ENCODE measurements around the gene DMD.

DMD gene

DNA sequence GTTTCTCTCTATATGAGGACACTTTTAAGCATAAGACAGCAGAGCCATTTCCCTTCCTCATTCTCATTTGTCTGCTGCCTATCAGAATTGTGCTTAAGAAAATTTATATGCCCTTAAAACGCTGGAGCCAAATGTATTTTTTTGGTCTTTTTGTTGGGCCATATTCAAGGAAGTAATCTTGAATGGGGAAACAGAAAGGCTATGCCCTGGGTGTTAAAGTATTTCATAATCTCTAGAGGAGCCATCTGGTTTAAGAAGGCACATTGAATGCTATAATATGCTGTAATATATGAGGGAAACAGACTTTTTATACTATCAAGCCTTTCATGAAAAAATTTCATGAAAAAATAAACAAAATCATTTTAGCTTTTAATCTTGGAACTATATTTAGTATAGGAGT lies 4.3 kb downstream of the DMD start:
- no CpG with 5 or more reads among the region's 1 CpG for WGBS (ENCODE audit: extremely low coverage, insufficient coverage, insufficient read length)
- Histone ChIP-seq H3K14ac (ENCODE audit: low read length) (no peak overlapping the region), H3K4me2 (ENCODE audit: low read length) (no peak overlapping the region), H3K9ac (ENCODE audit: low read length) (no peak overlapping the region), H2AFZ (ENCODE audit: insufficient read depth, low read length, poor library complexity) (no peak overlapping the region), H3K18ac (ENCODE audit: low read length) (no peak overlapping the region), H2BK12ac (ENCODE audit: low read length) (no peak overlapping the region), H3K23ac (ENCODE audit: low read length) (no peak overlapping the region), H4K91ac (ENCODE audit: low read depth, low read length) (no peak overlapping the region), H3K79me1 (ENCODE audit: low read length) (no peaks in the 10 kb centered on the region), H3K4me1 (ENCODE audit: control insufficient read depth in 1 of 2, insufficient read depth in 2 of 2, low read length in 2 of 2) (no peaks in the 10 kb centered on the region), H2BK5ac (ENCODE audit: low read depth, low read length, poor library complexity) (no peak overlapping the region), H3K4ac (ENCODE audit: low read depth, low read length) (no peak overlapping the region), H3K79me2 (ENCODE audit: control insufficient read depth, insufficient read depth, low read length, poor library complexity) (no peaks in the 10 kb centered on the region), H3K36me3 (ENCODE audit: control insufficient read depth in 1 of 2, insufficient read depth in 2 of 2, low read length in 2 of 2) (no peaks in the 10 kb centered on the region), H3K9me3 (ENCODE audit: insufficient read depth, low read depth, low read length) (no peaks in the 10 kb centered on the region), H4K12ac (ENCODE audit: low read depth, low read length) (no peak overlapping the region), H4K8ac (ENCODE audit: low read depth, low read length) (no peak overlapping the region), H2BK120ac (ENCODE audit: insufficient read depth, low read length, poor library complexity) (no peak overlapping the region), H3K27ac (ENCODE audit: low read depth, low read length) (no peak overlapping the region), H3K4me3 (ENCODE audit: low read depth, low read length) (no peak overlapping the region), H2AK5ac (ENCODE audit: low read length) (no peak overlapping the region), H3K27me3 (ENCODE audit: insufficient read depth, low read length) (no peaks in the 10 kb centered on the region)
- no peak for DNase-seq

DNA sequence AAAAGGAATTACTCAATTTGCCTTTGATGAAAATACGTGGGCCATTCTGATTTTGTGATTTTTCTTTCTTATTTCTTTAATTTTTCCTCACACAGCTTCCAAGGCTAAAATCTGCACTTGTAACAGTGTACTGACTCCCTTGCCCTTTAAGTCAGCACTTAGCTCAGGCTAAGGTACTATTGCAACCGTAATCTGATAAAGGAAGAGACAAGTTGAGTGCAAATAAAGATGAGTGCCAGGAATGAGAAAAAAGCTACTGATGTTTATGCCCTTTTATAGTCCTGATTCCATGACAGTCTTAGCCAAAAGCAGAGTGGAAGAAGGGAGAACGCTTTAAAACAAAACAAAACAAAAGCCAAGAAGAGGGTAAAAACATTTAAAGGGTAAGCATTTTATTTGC lies 6.0 kb downstream of the DMD start:
- Histone ChIP-seq H3K79me1 (ENCODE audit: low read length) (no peaks in the 10 kb centered on the region), H2BK5ac (ENCODE audit: low read depth, low read length, poor library complexity) (no peak overlapping the region), H3K27me3 (ENCODE audit: insufficient read depth, low read length) (no peaks in the 10 kb centered on the region), H3K79me2 (ENCODE audit: control insufficient read depth, insufficient read depth, low read length, poor library complexity) (no peaks in the 10 kb centered on the region), H3K4me1 (ENCODE audit: control insufficient read depth in 1 of 2, insufficient read depth in 2 of 2, low read length in 2 of 2) (no peaks in the 10 kb centered on the region), H2AK5ac (ENCODE audit: low read length) (no peak overlapping the region), H4K8ac (ENCODE audit: low read depth, low read length) (no peak overlapping the region), H3K36me3 (ENCODE audit: control insufficient read depth in 1 of 2, insufficient read depth in 2 of 2, low read length in 2 of 2) (no peaks in the 10 kb centered on the region), H4K91ac (ENCODE audit: low read depth, low read length) (no peak overlapping the region), H3K18ac (ENCODE audit: low read length) (no peak overlapping the region), H3K9me3 (ENCODE audit: insufficient read depth, low read depth, low read length) (no peaks in the 10 kb centered on the region), H3K14ac (ENCODE audit: low read length) (no peak overlapping the region), H3K23ac (ENCODE audit: low read length) (no peak overlapping the region), H3K4me2 (ENCODE audit: low read length) (no peak overlapping the region), H3K9ac (ENCODE audit: low read length) (no peak overlapping the region), H3K4me3 (ENCODE audit: low read depth, low read length) (no peak overlapping the region), H4K12ac (ENCODE audit: low read depth, low read length) (no peak overlapping the region), H2BK12ac (ENCODE audit: low read length) (no peak overlapping the region), H2AFZ (ENCODE audit: insufficient read depth, low read length, poor library complexity) (no peak overlapping the region), H2BK120ac (ENCODE audit: insufficient read depth, low read length, poor library complexity) (no peak overlapping the region), H3K27ac (ENCODE audit: low read depth, low read length) (no peak overlapping the region), H3K4ac (ENCODE audit: low read depth, low read length) (no peak overlapping the region)
- no CpG with 5 or more reads among the region's 3 CpGs for WGBS (ENCODE audit: extremely low coverage, insufficient coverage, insufficient read length)
- no peak for DNase-seq

DNA sequence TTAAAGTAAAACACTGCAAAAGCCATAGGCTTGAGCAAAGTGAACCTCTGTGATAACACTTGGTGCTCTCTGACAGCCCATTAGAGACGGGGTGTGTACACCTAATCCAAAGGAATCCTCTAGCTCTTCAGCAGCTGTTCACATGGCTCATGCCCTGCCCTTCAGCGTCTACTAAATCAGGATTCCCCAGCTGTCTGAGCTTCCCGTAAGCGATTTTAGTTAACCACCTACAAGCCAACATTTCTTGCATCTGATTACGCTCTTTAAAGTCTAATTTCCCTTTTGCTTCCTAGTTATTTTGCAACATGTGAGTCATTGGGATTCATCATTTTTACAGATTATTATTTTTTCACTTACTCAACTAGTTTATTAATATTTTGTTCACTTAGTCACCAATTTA lies 6.5 kb downstream of the DMD start:
- H3K79me2 ChIP-seq (ENCODE audit: control insufficient read depth, insufficient read depth, low read length, poor library complexity): no peaks in the 10 kb centered on the region
- no peak overlapping the region for H3K14ac ChIP-seq (ENCODE audit: low read length)
- H3K18ac ChIP-seq (ENCODE audit: low read length): no peak overlapping the region
- no peak overlapping the region for H3K9ac ChIP-seq (ENCODE audit: low read length)
- WGBS (ENCODE audit: extremely low coverage, insufficient coverage, insufficient read length): no CpG with 5 or more reads among the region's 5 CpGs
- no peak overlapping the region for H3K4me2 ChIP-seq (ENCODE audit: low read length)
- no peak overlapping the region for H2BK120ac ChIP-seq (ENCODE audit: insufficient read depth, low read length, poor library complexity)
- no peak for DNase-seq
- H3K23ac ChIP-seq (ENCODE audit: low read length): no peak overlapping the region
- no peaks in the 10 kb centered on the region for H3K4me1 ChIP-seq (ENCODE audit: control insufficient read depth in 1 of 2, insufficient read depth in 2 of 2, low read length in 2 of 2)
- H4K91ac ChIP-seq (ENCODE audit: low read depth, low read length): no peak overlapping the region
- no peak overlapping the region for H2AK5ac ChIP-seq (ENCODE audit: low read length)
- H3K9me3 ChIP-seq (ENCODE audit: insufficient read depth, low read depth, low read length): no peaks in the 10 kb centered on the region
- H3K27ac ChIP-seq (ENCODE audit: low read depth, low read length): no peak overlapping the region
- no peak overlapping the region for H4K8ac ChIP-seq (ENCODE audit: low read depth, low read length)
- H2BK5ac ChIP-seq (ENCODE audit: low read depth, low read length, poor library complexity): no peak overlapping the region
- no peak overlapping the region for H3K4me3 ChIP-seq (ENCODE audit: low read depth, low read length)
- H3K79me1 ChIP-seq (ENCODE audit: low read length): no peaks in the 10 kb centered on the region
- no peak overlapping the region for H4K12ac ChIP-seq (ENCODE audit: low read depth, low read length)
- no peaks in the 10 kb centered on the region for H3K36me3 ChIP-seq (ENCODE audit: control insufficient read depth in 1 of 2, insufficient read depth in 2 of 2, low read length in 2 of 2)
- H3K4ac ChIP-seq (ENCODE audit: low read depth, low read length): no peak overlapping the region
- no peak overlapping the region for H2AFZ ChIP-seq (ENCODE audit: insufficient read depth, low read length, poor library complexity)
- no peak overlapping the region for H2BK12ac ChIP-seq (ENCODE audit: low read length)
- H3K27me3 ChIP-seq (ENCODE audit: insufficient read depth, low read length): no peaks in the 10 kb centered on the region

DNA sequence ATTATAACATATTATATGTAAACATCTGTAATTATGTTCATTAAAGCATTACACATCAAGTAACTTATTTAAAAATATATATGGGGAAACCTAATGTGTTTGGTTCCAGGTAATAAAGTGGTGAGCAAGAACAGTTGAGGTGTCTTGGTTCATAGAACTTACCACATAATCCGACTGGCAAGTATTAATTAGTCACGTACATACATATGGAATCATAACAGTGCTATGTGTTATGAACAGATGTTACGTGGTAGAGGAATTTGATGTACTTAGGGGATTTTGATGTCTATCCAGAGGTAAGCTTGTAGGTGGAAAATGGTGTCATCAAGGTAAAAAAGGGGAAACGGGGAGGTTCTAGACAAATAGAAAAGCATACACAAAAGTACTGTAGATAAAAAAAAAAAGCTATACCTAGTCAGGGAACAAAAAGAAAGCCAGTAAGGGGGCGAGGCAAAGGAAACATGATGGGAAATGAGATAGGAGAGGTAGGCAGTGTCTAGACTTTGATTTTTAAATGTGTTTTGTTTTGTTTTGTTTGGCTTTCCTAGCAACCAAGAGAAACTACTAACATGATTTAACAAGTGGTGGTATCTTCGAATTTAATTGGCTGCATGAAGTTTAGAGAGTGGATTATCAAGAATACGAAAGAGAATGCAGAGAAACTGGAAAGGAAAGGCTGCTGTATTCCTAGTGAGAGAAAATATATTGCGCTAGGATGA lies 12.6 kb downstream of the DMD start:
- no peak overlapping the region for H3K14ac ChIP-seq (ENCODE audit: low read length)
- no CpG with 5 or more reads among the region's 8 CpGs for WGBS (ENCODE audit: extremely low coverage, insufficient coverage, insufficient read length)
- no peak overlapping the region for H3K9ac ChIP-seq (ENCODE audit: low read length)
- H3K18ac ChIP-seq (ENCODE audit: low read length): no peak overlapping the region
- no peak overlapping the region for H2AFZ ChIP-seq (ENCODE audit: insufficient read depth, low read length, poor library complexity)
- H3K4me1 ChIP-seq (ENCODE audit: control insufficient read depth in 1 of 2, insufficient read depth in 2 of 2, low read length in 2 of 2): no peaks in the 10 kb centered on the region
- H3K23ac ChIP-seq (ENCODE audit: low read length): no peak overlapping the region
- H2BK120ac ChIP-seq (ENCODE audit: insufficient read depth, low read length, poor library complexity): no peak overlapping the region
- no peak overlapping the region for H2AK5ac ChIP-seq (ENCODE audit: low read length)
- H3K36me3 ChIP-seq (ENCODE audit: control insufficient read depth in 1 of 2, insufficient read depth in 2 of 2, low read length in 2 of 2): no peaks in the 10 kb centered on the region
- no peaks in the 10 kb centered on the region for H3K79me2 ChIP-seq (ENCODE audit: control insufficient read depth, insufficient read depth, low read length, poor library complexity)
- H3K9me3 ChIP-seq (ENCODE audit: insufficient read depth, low read depth, low read length): no peaks in the 10 kb centered on the region
- no peak for DNase-seq
- H3K4ac ChIP-seq (ENCODE audit: low read depth, low read length): no peak overlapping the region
- H3K27me3 ChIP-seq (ENCODE audit: insufficient read depth, low read length): no peaks in the 10 kb centered on the region
- H3K79me1 ChIP-seq (ENCODE audit: low read length): no peaks in the 10 kb centered on the region
- H3K27ac ChIP-seq (ENCODE audit: low read depth, low read length): no peak overlapping the region
- H2BK5ac ChIP-seq (ENCODE audit: low read depth, low read length, poor library complexity): no peak overlapping the region
- H4K8ac ChIP-seq (ENCODE audit: low read depth, low read length): no peak overlapping the region
- H3K4me2 ChIP-seq (ENCODE audit: low read length): no peak overlapping the region
- no peak overlapping the region for H4K12ac ChIP-seq (ENCODE audit: low read depth, low read length)
- no peak overlapping the region for H3K4me3 ChIP-seq (ENCODE audit: low read depth, low read length)
- no peak overlapping the region for H4K91ac ChIP-seq (ENCODE audit: low read depth, low read length)
- H2BK12ac ChIP-seq (ENCODE audit: low read length): no peak overlapping the region

Measured in trophoblast cell (in vitro differentiated cells and primary cell).